WI38 (cell line): ENCODE results near the gene THOC2.
"Not testable (repeated sequence)": the region's sequence is repeated elsewhere in the genome, so short reads cannot be mapped to it uniquely, and the experiment has no call there.

Experiments
- H3K4me3 ChIP-seq: 2 replicates; pipeline ENCODE4 v1.5.1; 2011; ENCODE audit warnings: low read depth, mild to moderate bottlenecking, control low read depth, low read length
- CTCF ChIP-seq: IDR thresholded peaks from 2 replicates; pipeline ENCODE4 v1.5.1; 2012; ENCODE audit warnings: low read depth, mild to moderate bottlenecking, control low read depth, low read length

THOC2 gene

GRCh38 chrX:123740536-123740935, 7.7 kb upstream of the THOC2 start:
- H3K4me3 ChIP-seq = no peak overlapping the region
- no peak for TF ChIP-seq CTCF

- no peak overlapping the region for H3K4me3 ChIP-seq
Measured at GRCh38 chrX:123740006-123740405, 7.2 kb upstream of the THOC2 start.

GRCh38 chrX:123739474-123739873, 6.6 kb upstream of the THOC2 start:
- H3K4me3 ChIP-seq = no peak overlapping the region
- TF ChIP-seq CTCF = no peak

More at GRCh38 chrX:123740006-123740405, 7.2 kb upstream of the THOC2 start:
- TF ChIP-seq CTCF = no peak

GRCh38 chrX:123738378-123738940, 5.6 kb upstream of the THOC2 start:
- no peak overlapping the region for H3K4me3 ChIP-seq
- no peak for TF ChIP-seq CTCF

GRCh38 chrX:123736333-123736921, 3.6 kb upstream of the THOC2 start:
- no peak overlapping the region for H3K4me3 ChIP-seq
- TF ChIP-seq CTCF = no peak

GRCh38 chrX:123735137-123735536, 2.3 kb upstream of the THOC2 start:
- H3K4me3 ChIP-seq = not testable (repeated sequence)

GRCh38 chrX:123734079-123734478, 1.2 kb upstream of the THOC2 start:
- not testable (repeated sequence) for H3K4me3 ChIP-seq

- TF ChIP-seq CTCF = no peak
- peak overlapping the region; percentile 80 for H3K4me3 ChIP-seq
Measured at GRCh38 chrX:123731987-123732669, 724 bp downstream of the THOC2 start.
